Measurements from ENCODE around the gene MRPS25.

DNA sequence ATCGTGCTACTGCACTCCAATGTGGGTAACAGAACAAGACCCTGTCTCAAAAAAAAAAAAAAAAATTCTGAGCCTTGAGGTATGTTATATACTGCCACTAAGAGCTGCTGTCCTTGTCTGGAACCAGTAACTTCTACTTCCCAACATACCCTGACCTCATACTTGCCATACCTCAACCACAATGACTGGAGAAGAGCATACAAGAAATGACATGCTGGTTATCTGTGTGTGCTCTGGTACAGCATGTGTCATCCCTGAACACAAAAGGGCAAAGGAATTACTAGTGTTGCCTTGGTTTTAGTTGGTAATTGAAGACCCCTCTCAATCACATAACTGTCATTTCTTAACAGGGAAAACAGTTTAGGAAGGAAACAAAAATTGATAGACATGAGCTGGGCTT is 54.5 kb downstream of the MRPS25 start:
- TF ChIP-seq CTCF (conservative IDR thresholded peaks at IDR 0.05; ENCODE audit: low read length): no peak
- no peak for TF ChIP-seq EZH2phosphoT487 (IDR thresholded peaks at IDR 0.05; ENCODE audit: borderline replicate concordance)

All from Loucy (cell line).